ENCODE results near the gene FNDC3A.

Gene FNDC3A

DNA sequence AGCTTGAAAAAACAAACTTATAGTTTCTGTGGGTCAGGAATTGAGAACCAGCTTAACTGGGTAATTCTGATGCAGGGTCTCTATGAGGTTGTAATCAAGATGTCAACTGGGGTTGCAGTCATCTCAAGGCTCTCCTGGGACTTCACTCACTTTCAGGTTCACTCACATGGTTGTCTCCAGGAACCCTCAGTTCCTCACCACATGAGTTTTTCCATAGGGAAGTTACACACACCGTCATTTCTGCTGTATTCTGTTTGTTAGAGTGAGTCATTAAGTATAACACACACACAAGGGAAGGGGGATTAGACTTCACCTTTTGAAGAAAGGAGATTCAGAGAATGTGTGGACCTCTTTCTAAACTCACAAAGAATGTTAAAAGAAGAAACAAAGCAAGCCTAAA lies 209.6 kb downstream of the FNDC3A start:
- no peaks in the 10 kb centered on the region for H3K9me3 ChIP-seq (ENCODE audit: severe bottlenecking)
- H3K4me3 ChIP-seq (ENCODE audit: low read depth, low read length), result no peak overlapping the region
- H3K27ac ChIP-seq, result no peak overlapping the region
- no peaks in the 10 kb centered on the region for H3K27me3 ChIP-seq (ENCODE audit: insufficient read depth, low read depth, severe bottlenecking)
- DNase-seq, result no peak
- H3K36me3 ChIP-seq, result no peaks in the 10 kb centered on the region
- no peak for TF ChIP-seq CTCF (IDR thresholded peaks at IDR 0.05; ENCODE audit: low read depth, low read length)

GRCh38 chr13:49190901-49191300 lies 215.2 kb downstream of the FNDC3A start:
- Histone ChIP-seq H3K9me3 (ENCODE audit: severe bottlenecking) (no peaks in the 10 kb centered on the region), H3K36me3 (no peaks in the 10 kb centered on the region), H3K4me3 (ENCODE audit: low read depth, low read length) (no peak overlapping the region), H3K27me3 (ENCODE audit: insufficient read depth, low read depth, severe bottlenecking) (no peaks in the 10 kb centered on the region), H3K27ac (no peak overlapping the region)
- no peak for TF ChIP-seq CTCF (IDR thresholded peaks at IDR 0.05; ENCODE audit: low read depth, low read length)
- no peak for DNase-seq

DNA sequence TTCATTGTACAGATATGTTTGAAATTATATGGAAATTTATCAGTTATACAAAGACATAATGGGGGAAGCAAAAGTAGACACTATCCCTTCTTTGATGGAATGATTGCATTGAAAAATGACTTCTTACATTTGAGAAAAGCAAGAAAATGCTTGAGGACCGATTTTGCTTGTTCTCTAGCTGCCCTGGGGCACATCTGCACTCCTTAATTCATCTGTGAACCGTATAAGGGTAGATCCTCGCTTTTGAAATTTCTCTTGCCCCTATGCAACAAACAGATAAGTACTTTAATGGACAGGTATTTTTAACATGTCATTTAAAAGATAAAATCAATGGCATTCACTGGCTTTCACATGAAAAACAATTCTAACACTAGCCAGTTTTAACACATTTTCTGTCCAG lies 230.9 kb downstream of the FNDC3A start:
- H3K27me3 ChIP-seq (ENCODE audit: insufficient read depth, low read depth, severe bottlenecking), result no peaks in the 10 kb centered on the region
- no peak overlapping the region for H3K4me3 ChIP-seq (ENCODE audit: low read depth, low read length)
- no peaks in the 10 kb centered on the region for H3K36me3 ChIP-seq
- H3K27ac ChIP-seq, result no peak overlapping the region
- TF ChIP-seq CTCF (IDR thresholded peaks at IDR 0.05; ENCODE audit: low read depth, low read length), result no peak
- H3K9me3 ChIP-seq (ENCODE audit: severe bottlenecking), result no peaks in the 10 kb centered on the region
- no peak for DNase-seq

DNA sequence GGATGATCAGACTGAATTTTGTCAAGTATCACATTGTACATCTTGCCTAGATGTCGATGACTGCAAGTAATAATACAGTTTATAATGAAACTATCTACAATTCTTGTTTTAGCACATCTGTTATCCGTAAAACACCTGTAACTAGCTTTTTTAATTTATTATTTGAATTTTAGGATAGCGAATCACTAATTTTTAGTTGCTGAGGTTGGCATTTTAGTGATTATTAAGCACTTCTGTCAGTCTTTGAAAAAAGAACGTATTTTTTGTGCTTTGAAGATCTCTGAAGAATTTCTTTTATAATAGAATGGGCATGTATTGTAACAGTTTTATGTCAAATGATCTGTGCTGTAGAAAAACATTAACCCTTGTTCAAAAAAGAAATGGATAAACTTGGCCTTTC lies 232.9 kb downstream of the FNDC3A start:
- H3K27me3 ChIP-seq (ENCODE audit: insufficient read depth, low read depth, severe bottlenecking), result no peaks in the 10 kb centered on the region
- H3K36me3 ChIP-seq, result no peaks in the 10 kb centered on the region
- H3K9me3 ChIP-seq (ENCODE audit: severe bottlenecking), result no peaks in the 10 kb centered on the region
- no peak for TF ChIP-seq CTCF (IDR thresholded peaks at IDR 0.05; ENCODE audit: low read depth, low read length)
- no peak overlapping the region for H3K4me3 ChIP-seq (ENCODE audit: low read depth, low read length)
- H3K27ac ChIP-seq, result no peak overlapping the region
- DNase-seq, result no peak

DNA sequence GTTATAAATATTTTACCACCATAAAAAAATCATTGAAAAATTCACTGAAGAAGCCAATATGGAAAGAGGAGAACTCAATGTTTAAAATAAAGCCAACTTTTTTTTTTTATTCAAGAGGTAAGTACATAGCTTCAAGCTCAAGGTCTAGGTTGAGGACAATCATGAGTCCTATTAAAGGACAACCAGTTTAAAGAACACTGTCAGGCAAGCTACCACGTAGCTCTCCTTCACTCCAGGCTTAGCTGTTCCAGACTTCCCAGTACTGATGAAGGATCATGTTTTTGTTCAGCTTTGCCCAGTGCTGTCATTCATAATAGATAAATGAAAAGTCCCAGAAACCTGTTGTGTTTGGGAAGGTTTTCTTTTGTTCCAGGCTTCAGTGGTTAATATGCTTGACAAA lies 234.4 kb downstream of the FNDC3A start:
- TF ChIP-seq CTCF (IDR thresholded peaks at IDR 0.05; ENCODE audit: low read depth, low read length), result no peak
- Histone ChIP-seq H3K9me3 (ENCODE audit: severe bottlenecking) (no peaks in the 10 kb centered on the region), H3K27me3 (ENCODE audit: insufficient read depth, low read depth, severe bottlenecking) (no peaks in the 10 kb centered on the region), H3K27ac (no peak overlapping the region), H3K36me3 (no peaks in the 10 kb centered on the region), H3K4me3 (ENCODE audit: low read depth, low read length) (no peak overlapping the region)
- DNase-seq, result no peak

DNA sequence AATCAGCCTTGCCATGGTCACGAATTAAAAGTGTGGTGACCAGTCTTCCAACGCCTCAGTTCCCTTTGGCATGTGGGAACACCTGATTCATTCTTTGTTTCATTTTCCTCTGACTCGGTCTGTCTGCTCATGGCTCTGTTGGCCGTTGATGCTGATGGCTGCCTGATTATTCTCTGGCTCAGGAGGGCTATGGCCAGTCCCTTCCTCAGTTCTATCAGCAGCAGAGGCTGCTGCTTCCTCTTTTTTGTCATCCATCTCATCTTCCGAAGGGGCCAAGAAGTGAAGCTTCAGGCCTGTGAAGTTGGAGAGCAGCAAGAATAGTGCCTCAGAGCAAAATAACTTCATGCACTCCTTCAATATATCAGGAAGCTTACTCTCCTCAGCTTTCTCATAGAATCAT lies 235.0 kb downstream of the FNDC3A start:
- Histone ChIP-seq H3K9me3 (ENCODE audit: severe bottlenecking) (no peaks in the 10 kb centered on the region), H3K36me3 (no peaks in the 10 kb centered on the region), H3K27ac (no peak overlapping the region), H3K4me3 (ENCODE audit: low read depth, low read length) (no peak overlapping the region), H3K27me3 (ENCODE audit: insufficient read depth, low read depth, severe bottlenecking) (no peaks in the 10 kb centered on the region)
- no peak for TF ChIP-seq CTCF (IDR thresholded peaks at IDR 0.05; ENCODE audit: low read depth, low read length)
- DNase-seq, result no peak
